Type B pancreatic cell (in vitro differentiated cells): Measurements from ENCODE around the gene BAG3. TPM values are rescaled to one million over a fixed set of nuclear protein-coding genes. Genes with fewer than 3 reads are reported as not detected.

ENCODE experiments used
- DNase-seq: peaks from one replicate; pipeline ENCODE4 v3.0.0; 2021; ENCODE audit warnings: mixed read lengths; ENCODE audit not compliant: unreplicated experiment; ENCODE audit errors: extremely low spot score
- H3K27ac Mint-ChIP-seq: 2 replicates; pipeline ENCODE4 v1.8.0; 2021; ENCODE audit warnings: mild to moderate bottlenecking, mixed read lengths
- H3K27me3 Mint-ChIP-seq: 2 replicates; pipeline ENCODE4 v1.8.0; 2021; ENCODE audit warnings: mixed read lengths
- H3K36me3 Mint-ChIP-seq: 2 replicates; pipeline ENCODE4 v1.8.0; 2021; ENCODE audit warnings: mixed read lengths
- H3K4me1 Mint-ChIP-seq: one replicate; pipeline ENCODE4 v1.8.0; 2021; ENCODE audit warnings: mixed read lengths; ENCODE audit not compliant: unreplicated experiment
- H3K4me3 Mint-ChIP-seq: 2 replicates; pipeline ENCODE4 v1.8.0; 2021; ENCODE audit warnings: mild to moderate bottlenecking, mixed read lengths
- H3K9me3 Mint-ChIP-seq: 2 replicates; pipeline ENCODE4 v1.8.0; 2021; ENCODE audit warnings: mixed read lengths
- CTCF ChIP-seq: fragments of 200-600 bp; sonication (generic); conservative IDR thresholded peaks from 2 replicates; pipeline ENCODE4 v1.5.0; 2021; ENCODE audit warnings: antibody characterized with exemption, mild to moderate bottlenecking
- total RNA-seq: library from RNA; stranded (reverse); gene quantifications from 2 replicates; pipeline ENCODE4 v1.2.1, GENCODE V29; 2021; ENCODE audit warnings: low replicate concordance

BAG3 gene
- total RNA-seq, 1 donor from 2014 or later = 24.9 TPM

GRCh38 chr10:119724593-119725516 lies 73.7 kb downstream of the BAG3 start:
- Mint-ChIP-seq H3K27me3 (no peaks in the 10 kb centered on the region), H3K4me1 (peaks cover 42% of the 10 kb centered on the region), H3K4me3 (peak overlapping the region; percentile 84), H3K36me3 (no peaks in the 10 kb centered on the region), H3K9me3 (no peaks in the 10 kb centered on the region), H3K27ac (peak overlapping the region; percentile 78)
- TF ChIP-seq CTCF = no peak
- DNase-seq = no peak

DNA sequence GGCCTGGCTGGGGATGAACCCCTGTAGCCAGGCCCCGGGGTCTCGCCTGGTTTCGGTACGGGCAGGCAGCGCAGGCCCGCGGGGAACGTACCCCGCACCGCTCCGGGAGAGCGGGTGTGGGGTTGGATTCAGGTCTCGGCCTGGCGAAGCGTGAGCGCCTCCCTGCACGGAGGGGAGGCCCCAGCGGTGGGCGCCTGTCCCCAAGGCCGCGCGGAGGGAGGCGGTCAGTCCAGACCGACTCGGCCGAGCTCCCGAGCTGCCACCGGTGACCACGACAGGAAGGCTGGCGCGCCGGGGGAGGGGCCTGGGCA lies 74.3 kb downstream of the BAG3 start:
- Mint-ChIP-seq H3K27me3 (no peaks in the 10 kb centered on the region), H3K9me3 (no peaks in the 10 kb centered on the region), H3K4me1 (peaks cover 42% of the 10 kb centered on the region), H3K27ac (peak overlapping the region; percentile 78), H3K36me3 (no peaks in the 10 kb centered on the region), H3K4me3 (peak overlapping the region; percentile 84)
- DNase-seq = no peak
- TF ChIP-seq CTCF = no peak

DNA sequence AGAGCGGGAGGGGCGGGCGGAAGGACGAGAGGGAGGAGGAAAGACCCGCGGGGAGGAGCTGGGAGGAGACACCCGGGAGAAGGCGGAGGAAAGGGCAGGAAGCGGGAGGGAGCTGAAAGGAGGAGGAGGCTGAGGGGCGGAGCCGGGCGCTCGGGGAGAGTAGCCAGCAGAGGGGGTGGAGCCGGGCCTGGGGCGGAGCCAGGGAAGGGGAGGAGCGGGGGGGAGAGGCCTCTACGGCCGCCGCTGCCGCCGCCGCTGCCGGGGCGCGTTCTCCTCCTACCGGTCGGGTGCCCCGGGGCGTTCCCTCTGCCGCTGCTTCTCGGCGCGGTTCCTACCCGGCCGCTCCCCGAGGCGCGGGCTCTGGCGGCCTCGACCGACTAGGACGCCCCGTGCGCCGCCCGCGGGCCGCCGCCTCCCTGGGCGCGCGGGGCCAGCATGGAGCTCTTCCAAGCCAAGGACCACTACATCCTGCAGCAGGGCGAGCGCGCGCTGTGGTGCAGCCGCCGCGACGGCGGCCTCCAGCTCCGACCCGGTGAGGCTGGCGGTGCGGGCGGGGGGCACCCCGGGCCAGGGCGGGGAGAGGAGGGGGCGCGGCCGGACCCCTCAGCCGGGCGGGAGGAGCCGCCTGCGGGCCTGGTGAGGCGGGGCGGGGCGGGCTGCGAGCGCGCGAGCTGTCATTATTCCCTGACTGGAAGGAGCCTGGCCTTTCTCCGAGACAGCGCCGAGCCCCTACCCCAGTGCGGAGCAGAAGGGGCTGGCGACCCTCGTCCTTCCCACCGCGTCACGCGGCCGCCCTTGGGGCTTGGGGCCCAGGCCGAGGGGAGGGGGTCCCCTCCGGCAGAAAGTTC lies 74.9 kb downstream of the BAG3 start, which contains the start of gene INPP5F:
TSS of gene INPP5F (plus strand) at position 223 of the 848 bp plus-strand sequence. CDS start at position 436, 213 bp downstream.
- no peaks in the 10 kb centered on the region for H3K27me3 Mint-ChIP-seq
- peak; percentile 99 for DNase-seq
- H3K9me3 Mint-ChIP-seq = no peaks in the 10 kb centered on the region
- peak within 1 kb of the TSS; percentile 90 for H3K4me3 Mint-ChIP-seq
- no peaks in the 10 kb centered on the region for H3K36me3 Mint-ChIP-seq
- H3K4me1 Mint-ChIP-seq = peaks cover 42% of the 10 kb centered on the region
- peak; percentile 43 for TF ChIP-seq CTCF
- peak within 1 kb of the TSS; percentile 78 for H3K27ac Mint-ChIP-seq

GRCh38 chr10:119726676-119727261 lies 75.6 kb downstream of the BAG3 start:
- DNase-seq = no peak
- TF ChIP-seq CTCF = no peak
- peaks cover 42% of the 10 kb centered on the region for H3K4me1 Mint-ChIP-seq
- H3K4me3 Mint-ChIP-seq = peak overlapping the region; percentile 90
- H3K36me3 Mint-ChIP-seq = no peaks in the 10 kb centered on the region
- H3K27ac Mint-ChIP-seq = peak overlapping the region; percentile 77
- H3K9me3 Mint-ChIP-seq = no peaks in the 10 kb centered on the region
- H3K27me3 Mint-ChIP-seq = no peaks in the 10 kb centered on the region

Other genes with a start within 250 kb of the BAG3 start
- 10.2 and 16.0 TPM in 2 replicates for gene RGS10, start 108.7 kb upstream of the BAG3 start, total RNA-seq
- 132 and 153 TPM in 2 replicates for gene TIAL1, start 54.4 kb upstream of the BAG3 start, total RNA-seq
- gene INPP5F, start 74.7 kb downstream of the BAG3 start, total RNA-seq = 47.4 and 48.1 TPM in 2 replicates
- 47.2 and 58.2 TPM in 2 replicates for gene MCMBP, start 221.5 kb downstream of the BAG3 start, total RNA-seq
- gene SEC23IP, start 241.3 kb downstream of the BAG3 start, total RNA-seq = 69.1 and 72.9 TPM in 2 replicates